NCI-H2107 (cell line): ENCODE measurements around the gene DBX2.
"Not testable (repeated sequence)": the region's sequence is repeated elsewhere in the genome, so short reads cannot be mapped to it uniquely, and the experiment has no call there.

Experiments used
- DNase-seq: peaks from one replicate; lab custom pipeline; 2025; lab: John Stamatoyannopoulos, UW

The DBX2 gene

DNA sequence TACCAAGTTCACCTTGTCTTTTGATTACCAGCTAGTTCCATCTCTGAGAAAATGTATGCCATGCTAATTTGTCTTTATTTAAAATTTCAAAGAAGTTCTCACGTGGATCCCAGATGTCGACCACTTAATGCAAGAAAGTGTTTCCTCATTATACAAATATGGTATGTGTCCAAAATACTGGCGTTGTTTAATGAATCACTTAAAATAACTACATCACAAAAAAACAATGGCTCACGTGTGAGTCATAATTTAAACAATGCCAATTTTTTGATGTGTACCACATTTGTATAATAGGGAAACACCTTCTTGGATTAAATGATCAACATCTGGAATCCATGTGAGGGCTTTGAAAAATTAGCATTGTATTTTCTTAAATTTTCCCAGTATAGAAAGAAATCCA, 40.8 kb downstream of the DBX2 start:
- no peak for DNase-seq

DNA sequence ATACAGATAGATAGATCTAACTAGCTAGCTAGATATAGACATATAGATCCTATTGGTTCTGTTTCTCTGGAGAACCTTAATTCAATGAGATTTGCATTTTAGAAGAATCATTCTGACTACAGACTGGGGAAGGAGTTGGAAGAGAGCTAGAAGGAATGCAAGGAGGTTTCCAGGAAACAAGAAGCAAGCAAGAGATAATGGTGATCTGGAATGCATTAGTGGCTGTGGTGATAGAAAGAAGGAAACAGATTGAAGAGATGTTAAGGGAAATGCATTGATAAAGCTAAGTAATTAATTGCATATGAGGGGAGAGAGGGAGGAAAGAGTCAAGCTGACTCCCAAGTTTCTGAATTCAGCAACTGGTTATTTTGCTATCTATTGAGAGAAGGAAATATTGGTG, 42.7 kb downstream of the DBX2 start:
- no peak for DNase-seq

DNA sequence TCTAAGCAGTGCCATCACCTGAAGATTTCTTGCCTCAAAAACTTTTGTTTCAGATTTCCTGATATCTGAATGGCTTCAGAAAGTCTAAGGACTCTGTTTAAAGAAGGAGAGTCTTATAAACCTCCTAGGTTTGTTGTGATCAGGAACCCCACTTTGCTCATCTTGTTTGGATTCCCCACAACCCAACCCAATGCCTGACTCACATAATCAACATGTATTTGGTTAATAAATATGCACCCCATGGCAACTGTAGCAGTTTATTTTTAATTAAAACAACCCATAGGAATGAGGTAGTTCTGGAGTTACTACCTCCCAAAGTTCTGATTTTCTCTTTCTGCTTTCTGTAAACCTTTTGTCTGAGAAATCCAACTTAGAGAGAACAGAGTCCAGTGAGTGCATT, 51.5 kb downstream of the DBX2 start:
- no peak for DNase-seq

- no peak for DNase-seq
Observed at GRCh38 chr12:44993161-44993560, 57.7 kb downstream of the DBX2 start.

- DNase-seq = not testable (repeated sequence)
Observed at GRCh38 chr12:44984863-44985262, 66.0 kb downstream of the DBX2 start.

- no peak for DNase-seq
Observed at GRCh38 chr12:44979918-44980317, 71.0 kb downstream of the DBX2 start.

DNA sequence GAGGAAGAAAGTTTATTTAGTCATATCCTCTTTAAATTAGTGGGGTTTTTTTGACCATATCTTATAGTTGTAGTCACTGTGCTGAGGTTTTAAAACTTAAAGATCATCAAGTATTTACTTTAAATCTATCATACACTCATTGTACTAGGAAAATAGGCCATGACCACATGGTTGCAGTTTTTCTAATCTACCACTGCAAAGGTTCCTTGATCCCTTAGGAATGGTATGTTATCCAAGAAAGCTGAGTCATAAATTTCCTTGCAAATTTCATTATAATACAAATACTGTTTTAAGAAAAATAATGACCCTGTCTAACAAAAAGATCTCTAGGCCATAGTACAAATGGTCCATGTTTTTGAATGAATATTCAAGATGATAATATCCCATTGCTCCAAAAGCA, 74.7 kb downstream of the DBX2 start:
- no peak for DNase-seq

GRCh38 chr12:44972746-44973421, 78.0 kb downstream of the DBX2 start:
- DNase-seq = no peak

DNA sequence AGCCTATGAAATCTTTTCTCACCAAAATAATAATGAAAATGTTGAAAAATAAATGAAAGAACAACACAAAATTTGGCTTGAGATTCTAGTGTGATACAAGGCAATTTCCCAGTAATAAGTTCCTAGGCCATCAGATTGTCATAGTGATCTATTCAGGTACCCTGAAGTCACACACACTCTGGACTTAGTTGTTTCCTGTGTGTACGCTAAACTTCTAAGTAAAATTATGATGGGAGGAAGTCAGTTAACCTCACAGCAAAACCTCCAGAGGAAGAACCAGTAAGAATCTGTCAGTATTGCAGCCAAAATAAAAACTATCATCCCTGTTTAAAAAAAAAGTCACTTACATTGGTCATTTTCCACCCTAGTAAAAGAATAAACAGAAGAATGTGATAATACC, 81.9 kb downstream of the DBX2 start:
- DNase-seq = no peak
